GM10266 (cell line): ENCODE data around the gene ALPG.

ENCODE experiments used
- DNase-seq: peaks from one replicate; pipeline ENCODE4 v3.0.0; 2012; ENCODE audit errors: extremely low spot score
- TF ChIP-seq, protein P1 (sequence below): IDR thresholded peaks from 2 replicates; pipeline ENCODE4 v1.5.1; 2012; ENCODE audit warnings: mild to moderate bottlenecking, low read depth; ENCODE audit not compliant: control insufficient read depth, insufficient read depth; ENCODE audit errors: missing control alignments

ALPG gene

DNA sequence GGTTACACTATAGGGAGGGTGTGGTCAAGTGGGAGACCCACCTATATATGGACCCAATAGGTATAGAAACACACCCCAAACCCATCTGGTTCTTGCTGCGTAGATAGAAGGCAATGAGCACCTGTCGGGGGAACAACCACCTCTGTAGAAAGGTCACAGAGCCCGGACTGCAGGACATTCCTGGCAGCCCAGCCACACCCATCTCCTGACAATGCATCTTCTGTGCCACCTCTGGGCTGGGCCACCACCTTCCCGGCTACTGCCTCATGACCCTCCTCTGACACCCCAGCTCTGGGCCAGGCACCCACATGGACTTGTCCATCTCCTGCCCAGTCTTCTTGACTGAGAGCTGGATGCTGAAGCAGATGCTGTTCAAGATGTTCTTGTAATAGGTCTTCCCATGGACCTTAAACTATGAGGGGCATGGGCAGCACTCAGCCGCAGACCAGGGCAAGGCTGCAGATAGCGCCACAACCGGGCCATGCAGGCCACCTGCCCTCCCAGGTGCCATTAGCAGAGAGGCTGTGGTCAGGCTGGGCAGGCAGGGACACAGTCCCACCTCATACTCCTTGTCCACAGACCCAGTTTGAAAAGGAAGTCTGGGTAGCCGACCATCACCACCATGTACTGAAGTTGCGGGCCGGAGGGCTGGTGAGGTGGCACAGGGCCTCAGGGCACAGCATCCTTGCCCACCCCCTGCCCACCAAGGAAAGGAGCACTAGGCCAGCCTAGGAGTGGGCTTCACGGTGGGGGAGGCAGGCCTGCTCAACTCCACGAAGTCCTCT is 9.3 kb downstream of the ALPG start:
- TF ChIP-seq, protein P1, sequence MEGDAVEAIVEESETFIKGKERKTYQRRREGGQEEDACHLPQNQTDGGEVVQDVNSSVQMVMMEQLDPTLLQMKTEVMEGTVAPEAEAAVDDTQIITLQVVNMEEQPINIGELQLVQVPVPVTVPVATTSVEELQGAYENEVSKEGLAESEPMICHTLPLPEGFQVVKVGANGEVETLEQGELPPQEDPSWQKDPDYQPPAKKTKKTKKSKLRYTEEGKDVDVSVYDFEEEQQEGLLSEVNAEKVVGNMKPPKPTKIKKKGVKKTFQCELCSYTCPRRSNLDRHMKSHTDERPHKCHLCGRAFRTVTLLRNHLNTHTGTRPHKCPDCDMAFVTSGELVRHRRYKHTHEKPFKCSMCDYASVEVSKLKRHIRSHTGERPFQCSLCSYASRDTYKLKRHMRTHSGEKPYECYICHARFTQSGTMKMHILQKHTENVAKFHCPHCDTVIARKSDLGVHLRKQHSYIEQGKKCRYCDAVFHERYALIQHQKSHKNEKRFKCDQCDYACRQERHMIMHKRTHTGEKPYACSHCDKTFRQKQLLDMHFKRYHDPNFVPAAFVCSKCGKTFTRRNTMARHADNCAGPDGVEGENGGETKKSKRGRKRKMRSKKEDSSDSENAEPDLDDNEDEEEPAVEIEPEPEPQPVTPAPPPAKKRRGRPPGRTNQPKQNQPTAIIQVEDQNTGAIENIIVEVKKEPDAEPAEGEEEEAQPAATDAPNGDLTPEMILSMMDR, result no peak
- DNase-seq, result no peak

- DNase-seq, result no peak
- TF ChIP-seq, protein P1, result no peak
Measured at GRCh38 chr2:232416521-232417470, 10.2 kb downstream of the ALPG start.

- TF ChIP-seq, protein P1, result no peak
- DNase-seq, result no peak
Measured at GRCh38 chr2:232417489-232417888, 10.8 kb downstream of the ALPG start.

DNA sequence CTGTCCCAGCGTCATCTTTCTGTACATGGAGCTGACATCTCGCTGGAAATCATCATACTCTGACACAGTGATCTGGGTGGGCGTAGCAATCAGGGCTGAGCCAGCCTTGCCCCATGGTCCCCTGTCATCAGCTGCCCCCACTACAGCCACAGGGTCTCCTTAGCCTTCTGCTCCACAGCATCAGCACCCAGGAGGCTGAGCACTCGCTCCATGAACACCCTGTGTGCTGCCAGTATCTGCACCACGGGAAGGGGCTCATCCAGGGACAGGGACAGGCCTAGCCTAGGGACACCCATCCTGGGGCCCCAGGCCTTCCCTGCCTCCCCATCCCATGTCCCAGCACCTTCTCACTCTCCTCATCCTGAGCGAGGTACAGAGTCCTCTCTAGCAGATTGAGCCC is 11.4 kb downstream of the ALPG start:
- TF ChIP-seq, protein P1, result no peak
- no peak for DNase-seq

GRCh38 chr2:232418466-232419244 is 12.0 kb downstream of the ALPG start:
- DNase-seq, result no peak
- TF ChIP-seq, protein P1, result no peak

- TF ChIP-seq, protein P1, result no peak
- DNase-seq, result no peak
Measured at GRCh38 chr2:232419245-232420072, 12.8 kb downstream of the ALPG start.
